OCI-LY7 (cell line): Measurements from ENCODE around the gene ITGB6. TPM values are rescaled to one million over a fixed set of nuclear protein-coding genes. Genes with fewer than 3 reads are reported as not detected.

Experiments used
- BruUV-seq: library from RNA; stranded (reverse); fragments of 400-500 nt; replicated peaks from 2 replicates; lab custom pipeline; 2021; lab: Mats Ljungman, UMichigan
- CTCF ChIA-PET: fragments of 300-600 bp; sonication (Branson Sonifier 250); formaldehyde crosslinking; loops from one replicate; lab custom pipeline; 2022; ENCODE audit warnings: antibody characterized with exemption; ENCODE audit not compliant: unreplicated experiment; lab: Charles Lee
- POLR2A ChIA-PET: fragments of 300-600 bp; sonication (Branson Sonifier 250); formaldehyde crosslinking; loops from one replicate; lab custom pipeline; 2022; ENCODE audit warnings: antibody characterized with exemption; lab: Charles Lee
- DNase-seq: peaks from one replicate; pipeline ENCODE4 v3.0.0-alpha.2; 2015; ENCODE audit warnings: low spot score
- H2AFZ ChIP-seq: fragments of 200-600 bp; sonication (generic), shearing (Covaris generic); 2 replicates; pipeline ENCODE4 v1.6.1; 2014; ENCODE audit warnings: mild to moderate bottlenecking, antibody characterized with exemption, low read length, moderate library complexity
- H3K27ac ChIP-seq: fragments of 200-600 bp; sonication (generic); 2 replicates; pipeline ENCODE4 v1.5.1; 2014; ENCODE audit warnings: mixed run types, low read depth, mild to moderate bottlenecking, moderate library complexity, low read length, inconsistent platforms; ENCODE audit not compliant: poor library complexity, severe bottlenecking
- H3K36me3 ChIP-seq: fragments of 200-600 bp; sonication (generic); 2 replicates; pipeline ENCODE4 v1.6.1; 2014; ENCODE audit warnings: mild to moderate bottlenecking, antibody characterized with exemption, low read length, moderate library complexity, mixed read lengths; ENCODE audit not compliant: insufficient read depth
- H3K4me1 ChIP-seq: fragments of 200-600 bp; sonication (generic); 2 replicates; pipeline ENCODE4 v1.5.1; 2014; ENCODE audit warnings: mild to moderate bottlenecking, low read length; ENCODE audit not compliant: insufficient read depth, poor library complexity, severe bottlenecking
- H3K4me2 ChIP-seq: fragments of 200-600 bp; sonication (generic); 2 replicates; pipeline ENCODE4 v1.6.1; 2014; ENCODE audit warnings: mild to moderate bottlenecking, low read length
- H3K4me3 ChIP-seq: fragments of 200-600 bp; sonication (generic); 2 replicates; pipeline ENCODE4 v1.5.1; 2014; ENCODE audit warnings: mild to moderate bottlenecking, low read depth, low read length; ENCODE audit not compliant: poor library complexity, severe bottlenecking
- H3K79me2 ChIP-seq: fragments of 200-600 bp; sonication (generic); 2 replicates; pipeline ENCODE4 v1.6.1; 2016; ENCODE audit warnings: low read depth, mild to moderate bottlenecking, low read length, moderate library complexity, mixed read lengths; ENCODE audit not compliant: insufficient read depth
- H3K9me2 ChIP-seq: fragments of 200-600 bp; sonication (generic); 2 replicates; pipeline ENCODE4 v1.6.1; 2016; ENCODE audit warnings: mild to moderate bottlenecking, low read length, mixed read lengths; ENCODE audit not compliant: insufficient read depth
- H3K9me3 ChIP-seq: fragments of 200-600 bp; sonication (generic); 2 replicates; pipeline ENCODE4 v1.6.1; 2014; ENCODE audit warnings: mild to moderate bottlenecking, mixed run types, low read length, mixed read lengths
- H4K20me1 ChIP-seq: fragments of 200-600 bp; sonication (generic); 2 replicates; pipeline ENCODE4 v1.6.1; 2014; ENCODE audit warnings: mild to moderate bottlenecking, antibody characterized with exemption, low read length, moderate library complexity, mixed read lengths; ENCODE audit not compliant: insufficient read depth
- EZH2phosphoT487 ChIP-seq: fragments of 200-600 bp; sonication (generic); IDR thresholded peaks from 2 replicates; pipeline ENCODE4 v1.6.1; 2018; ENCODE audit warnings: low read depth, borderline replicate concordance, mild to moderate bottlenecking, mixed run types, antibody characterized with exemption, low read length, moderate library complexity, mixed read lengths
- intact Hi-C: fragments of 100-400 bp; cut with micrococcal nuclease; formaldehyde crosslinking; loops from one replicate; pipeline ENCODE4 v1.10.0; 2022; ENCODE audit not compliant: unreplicated experiment
- total RNA-seq, 2 experiments: library from RNA; depleted of rRNA in 1 of 2; stranded (reverse); fragments of >200 nt in 1 of 2; shearing (Covaris generic) in 1 of 2; gene quantifications; 2 replicates each; pipeline ENCODE4 v1.2.3, GENCODE V29; 2014 to 2022
- TF ChIP-seq, protein P1 (sequence below): fragments of 200-600 bp; sonication (generic); conservative IDR thresholded peaks from 2 replicates; pipeline ENCODE4 v1.5.1; 2014; ENCODE audit warnings: mild to moderate bottlenecking, antibody characterized with exemption, low read length, moderate library complexity, mixed read lengths

The ITGB6 gene
- total RNA-seq, 2 experiments from 2014 or later, result not detected

DNA sequence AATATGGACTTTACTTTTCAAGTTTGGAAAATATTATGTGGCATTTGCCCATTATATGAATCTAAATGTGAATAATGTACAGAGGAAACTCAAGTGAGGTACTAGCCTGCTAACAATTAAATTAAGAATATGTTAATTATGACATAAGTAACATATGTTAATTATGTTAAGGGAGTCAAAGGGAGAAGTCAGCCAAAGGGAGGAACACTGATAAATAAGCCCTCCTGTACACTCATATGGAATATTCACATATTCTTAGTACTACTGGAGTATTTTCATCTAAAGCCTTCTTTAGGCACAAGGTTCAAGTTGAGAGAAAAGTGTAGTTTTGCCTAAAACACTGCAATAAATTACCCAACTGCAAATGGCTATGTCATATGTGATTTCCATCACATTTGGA is 30.1 kb downstream of the ITGB6 start:
- H3K4me1 ChIP-seq, result no peaks in the 10 kb centered on the region
- no peak for DNase-seq
- H3K4me2 ChIP-seq, result no peak overlapping the region
- H3K9me3 ChIP-seq, result no peaks in the 10 kb centered on the region
- H3K27ac ChIP-seq, result no peak overlapping the region
- ChIA-PET POLR2A (interaction anchor here (0.6 kb wide), 1 partner anchor 1325 kb away, joined by 3 read pairs; no protein-coding TSS in a partner anchor), CTCF (no interaction called here)
- H3K4me3 ChIP-seq, result no peak overlapping the region
- H4K20me1 ChIP-seq, result no peaks in the 10 kb centered on the region
- intact Hi-C loops, result no loop called here
- TF ChIP-seq, protein P1, sequence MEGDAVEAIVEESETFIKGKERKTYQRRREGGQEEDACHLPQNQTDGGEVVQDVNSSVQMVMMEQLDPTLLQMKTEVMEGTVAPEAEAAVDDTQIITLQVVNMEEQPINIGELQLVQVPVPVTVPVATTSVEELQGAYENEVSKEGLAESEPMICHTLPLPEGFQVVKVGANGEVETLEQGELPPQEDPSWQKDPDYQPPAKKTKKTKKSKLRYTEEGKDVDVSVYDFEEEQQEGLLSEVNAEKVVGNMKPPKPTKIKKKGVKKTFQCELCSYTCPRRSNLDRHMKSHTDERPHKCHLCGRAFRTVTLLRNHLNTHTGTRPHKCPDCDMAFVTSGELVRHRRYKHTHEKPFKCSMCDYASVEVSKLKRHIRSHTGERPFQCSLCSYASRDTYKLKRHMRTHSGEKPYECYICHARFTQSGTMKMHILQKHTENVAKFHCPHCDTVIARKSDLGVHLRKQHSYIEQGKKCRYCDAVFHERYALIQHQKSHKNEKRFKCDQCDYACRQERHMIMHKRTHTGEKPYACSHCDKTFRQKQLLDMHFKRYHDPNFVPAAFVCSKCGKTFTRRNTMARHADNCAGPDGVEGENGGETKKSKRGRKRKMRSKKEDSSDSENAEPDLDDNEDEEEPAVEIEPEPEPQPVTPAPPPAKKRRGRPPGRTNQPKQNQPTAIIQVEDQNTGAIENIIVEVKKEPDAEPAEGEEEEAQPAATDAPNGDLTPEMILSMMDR, result no peak
- no peaks in the 10 kb centered on the region for H3K36me3 ChIP-seq
- BruUV-seq, result no TSS peak
- H3K79me2 ChIP-seq, result no peaks in the 10 kb centered on the region
- no peak overlapping the region for H2AFZ ChIP-seq
- no peaks in the 10 kb centered on the region for H3K9me2 ChIP-seq

DNA sequence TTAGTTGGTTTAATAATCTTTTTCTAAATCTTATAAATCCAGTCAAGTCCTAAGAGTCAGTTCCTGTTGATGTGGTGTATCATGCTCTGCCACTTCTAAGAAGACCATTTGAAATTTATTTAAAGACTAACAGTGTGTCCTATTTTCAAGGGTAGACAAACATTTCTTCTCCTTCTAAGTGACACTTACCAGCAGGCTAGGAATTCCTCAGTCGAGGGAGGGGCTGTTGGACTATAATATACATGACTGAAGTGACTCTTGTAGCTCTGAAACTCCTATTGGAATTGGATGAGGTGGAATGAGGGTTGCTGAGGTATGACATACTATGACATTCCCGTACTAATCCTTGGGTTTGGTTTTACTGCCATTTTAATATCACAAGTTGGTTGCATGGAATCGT is 30.6 kb downstream of the ITGB6 start:
- Histone ChIP-seq H3K27ac (no peak overlapping the region), H4K20me1 (no peaks in the 10 kb centered on the region), H3K9me2 (no peaks in the 10 kb centered on the region), H3K36me3 (no peaks in the 10 kb centered on the region), H3K9me3 (no peaks in the 10 kb centered on the region), H3K79me2 (no peaks in the 10 kb centered on the region), H3K4me3 (no peak overlapping the region), H2AFZ (no peak overlapping the region), H3K4me2 (no peak overlapping the region), H3K4me1 (no peaks in the 10 kb centered on the region)
- DNase-seq, result no peak
- intact Hi-C loops, result no loop called here
- ChIA-PET POLR2A (no interaction called here), CTCF (no interaction called here)
- TF ChIP-seq EZH2phosphoT487, result no peak
- TF ChIP-seq, protein P1, result no peak
- BruUV-seq, result no TSS peak

DNA sequence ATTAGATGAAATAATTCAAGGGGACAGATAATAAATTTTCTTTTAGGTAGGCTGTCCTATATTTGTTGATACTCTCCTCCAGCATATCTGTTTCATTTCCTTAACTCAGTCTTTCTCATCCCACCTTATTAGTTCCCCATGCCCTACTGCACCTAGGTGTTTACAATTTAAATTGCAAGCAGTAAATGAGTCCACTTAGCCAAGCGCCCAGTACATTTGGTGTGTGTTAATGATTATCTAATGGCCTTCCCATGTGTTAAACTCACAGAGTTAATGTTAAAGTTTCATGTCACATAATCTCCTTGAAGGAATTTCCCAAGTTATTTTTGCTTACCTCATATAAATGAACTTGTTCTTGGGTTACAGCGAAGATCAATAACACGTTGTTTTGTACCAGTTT is 31.2 kb downstream of the ITGB6 start:
- H3K4me2 ChIP-seq, result no peak overlapping the region
- CTCF ChIA-PET, result no interaction called here
- no peak overlapping the region for H3K4me3 ChIP-seq
- no peak for TF ChIP-seq EZH2phosphoT487
- TF ChIP-seq, protein P1, result no peak
- H3K36me3 ChIP-seq, result no peaks in the 10 kb centered on the region
- intact Hi-C loops, result no loop called here
- no TSS peak for BruUV-seq
- no peaks in the 10 kb centered on the region for H3K9me2 ChIP-seq
- no peaks in the 10 kb centered on the region for H3K4me1 ChIP-seq
- H3K79me2 ChIP-seq, result no peaks in the 10 kb centered on the region
- H3K27ac ChIP-seq, result no peak overlapping the region
- no peaks in the 10 kb centered on the region for H3K9me3 ChIP-seq
- H2AFZ ChIP-seq, result no peak overlapping the region
- no peaks in the 10 kb centered on the region for H4K20me1 ChIP-seq
- POLR2A ChIA-PET, result interaction anchor here (0.6 kb wide), 1 partner anchor 1680 kb away, joined by 4 read pairs; no protein-coding TSS in a partner anchor
- no peak for DNase-seq
